Epidermal melanocyte (primary cell): Measurements from ENCODE around the gene UNC45B.
"Not testable (repeated sequence)": the region's sequence is repeated elsewhere in the genome, so short reads cannot be mapped to it uniquely, and the experiment has no call there.

ENCODE experiments used
- DNase-seq: peaks from one replicate; pipeline ENCODE4 v3.0.0; 2011; ENCODE audit warnings: low spot score; ENCODE audit not compliant: insufficient read length

UNC45B gene

DNA sequence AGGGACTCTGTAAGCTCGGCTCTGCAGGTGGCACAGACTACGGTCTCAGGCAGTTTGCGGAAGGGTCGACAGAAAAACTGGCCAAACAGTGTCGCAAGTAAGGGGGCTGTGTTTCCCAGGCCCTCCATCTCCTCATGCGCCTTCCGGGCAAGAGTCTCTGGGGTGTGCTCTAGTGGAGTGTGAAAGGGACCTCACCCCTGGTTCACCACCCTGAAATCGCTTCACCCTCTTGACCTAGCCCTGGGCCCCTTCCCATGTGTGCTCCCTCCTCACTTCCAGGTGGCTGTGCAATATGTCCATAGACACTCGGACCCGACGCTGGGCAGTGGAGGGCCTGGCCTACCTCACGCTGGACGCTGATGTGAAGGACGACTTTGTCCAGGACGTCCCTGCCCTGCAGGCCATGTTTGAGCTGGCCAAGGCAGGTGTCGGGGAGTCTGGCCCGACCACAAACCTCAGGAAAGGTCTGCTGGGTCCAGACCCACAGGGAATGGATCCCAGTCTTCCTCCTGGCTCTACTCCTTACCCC lies 22.3 kb downstream of the UNC45B start:
- no peak for DNase-seq

DNA sequence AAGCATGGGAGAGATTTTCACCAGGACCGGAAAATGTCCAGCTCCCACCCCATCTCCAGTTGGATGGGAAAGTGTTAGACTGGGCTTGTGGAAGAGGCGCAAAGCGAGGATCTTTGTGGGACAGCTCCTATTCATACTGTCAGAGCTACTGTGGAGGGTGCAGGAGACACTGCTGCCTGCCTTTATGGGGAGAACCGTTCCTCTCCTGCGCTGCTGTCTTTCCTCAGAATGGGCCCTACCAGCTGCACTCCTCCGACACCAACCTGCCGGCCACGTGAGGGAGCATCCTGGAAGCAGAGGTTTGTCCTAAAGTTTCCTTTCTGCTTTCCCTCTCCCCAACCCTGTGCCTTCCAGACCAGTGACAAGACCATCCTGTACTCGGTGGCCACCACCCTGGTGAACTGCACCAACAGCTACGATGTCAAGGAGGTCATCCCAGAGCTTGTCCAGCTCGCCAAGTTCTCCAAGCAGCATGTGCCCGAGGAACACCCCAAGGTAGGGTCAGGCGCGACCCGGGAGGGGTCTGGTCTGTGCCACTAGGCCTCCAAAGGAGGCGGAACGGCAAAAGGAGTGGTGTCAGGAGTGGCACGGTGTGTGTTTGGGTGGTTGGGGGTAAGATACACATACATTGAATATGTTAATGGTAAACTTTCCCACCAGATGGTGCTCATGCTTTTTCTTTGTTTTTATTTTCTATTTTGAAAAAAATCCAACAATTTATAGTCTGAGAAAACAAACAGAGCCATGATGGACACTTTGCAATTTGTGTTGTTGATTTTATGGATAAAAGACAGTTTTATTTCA lies 23.6 kb downstream of the UNC45B start:
- DNase-seq, result no peak

DNA sequence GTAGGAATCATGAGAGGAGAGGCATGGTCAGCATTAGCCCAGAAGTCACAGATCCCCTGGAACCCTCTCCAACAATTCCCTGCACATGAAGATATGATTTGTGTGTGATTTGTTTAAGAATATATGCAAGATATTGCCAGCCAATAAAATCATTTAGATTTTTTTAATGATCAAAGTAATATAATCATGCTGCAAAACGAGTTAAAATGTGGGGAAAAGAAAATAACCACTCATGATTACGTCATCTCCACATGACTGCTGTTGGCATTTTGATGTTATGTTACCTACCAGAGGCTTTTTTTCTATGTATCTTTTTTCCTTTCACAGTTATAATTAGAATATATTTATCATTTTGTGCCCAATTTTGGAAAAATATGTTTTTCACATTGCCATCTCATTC lies 24.2 kb downstream of the UNC45B start:
- no peak for DNase-seq

DNA sequence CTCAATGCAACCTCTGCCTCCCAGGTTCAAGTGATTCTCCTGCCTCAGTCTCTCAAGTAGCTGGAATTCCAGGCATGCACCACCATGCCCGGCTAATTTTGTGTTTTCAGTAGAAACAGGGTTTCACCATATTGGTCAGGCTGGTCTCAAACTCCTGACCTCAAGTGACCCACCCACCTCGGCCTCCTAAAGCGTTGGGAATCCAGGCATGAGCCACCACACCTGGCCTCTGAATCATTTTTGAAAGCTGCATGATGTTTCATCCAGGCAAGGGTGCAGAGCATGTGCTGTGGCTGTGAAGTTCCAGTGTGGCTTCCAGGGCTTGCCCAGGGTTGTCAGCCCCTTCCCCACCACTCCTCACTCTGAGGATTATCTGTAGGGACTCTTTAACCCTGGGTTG lies 24.7 kb downstream of the UNC45B start:
- not testable (repeated sequence) for DNase-seq

GRCh38 chr17:35174835-35175334 lies 27.3 kb downstream of the UNC45B start:
- DNase-seq, result no peak

- DNase-seq, result no peak
Observed at GRCh38 chr17:35175638-35176415, 28.2 kb downstream of the UNC45B start.

DNA sequence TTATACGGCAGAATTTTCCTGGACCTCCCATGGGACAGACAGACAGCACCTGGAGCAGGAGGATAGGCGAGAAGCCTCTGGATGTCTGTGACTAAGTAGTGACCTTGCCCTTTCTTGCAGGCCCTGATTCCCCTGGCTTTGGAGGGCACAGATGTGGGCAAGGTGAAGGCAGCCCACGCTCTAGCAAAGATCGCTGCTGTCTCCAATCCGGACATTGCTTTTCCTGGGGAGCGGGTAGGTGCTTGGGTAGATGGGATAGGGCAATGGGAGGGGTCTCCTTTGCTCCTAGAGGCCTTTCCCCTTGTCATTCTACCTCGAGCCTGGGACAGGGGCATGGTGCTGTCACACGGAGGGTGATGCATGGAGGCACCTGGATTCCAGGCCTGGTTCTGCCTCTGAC lies 29.3 kb downstream of the UNC45B start:
- DNase-seq, result no peak

GRCh38 chr17:35179379-35179778 lies 31.8 kb downstream of the UNC45B start:
- not testable (repeated sequence) for DNase-seq

GRCh38 chr17:35183332-35183731 lies 35.7 kb downstream of the UNC45B start:
- no peak for DNase-seq

- no peak for DNase-seq
Observed at GRCh38 chr17:35184274-35184673, 36.7 kb downstream of the UNC45B start.

DNA sequence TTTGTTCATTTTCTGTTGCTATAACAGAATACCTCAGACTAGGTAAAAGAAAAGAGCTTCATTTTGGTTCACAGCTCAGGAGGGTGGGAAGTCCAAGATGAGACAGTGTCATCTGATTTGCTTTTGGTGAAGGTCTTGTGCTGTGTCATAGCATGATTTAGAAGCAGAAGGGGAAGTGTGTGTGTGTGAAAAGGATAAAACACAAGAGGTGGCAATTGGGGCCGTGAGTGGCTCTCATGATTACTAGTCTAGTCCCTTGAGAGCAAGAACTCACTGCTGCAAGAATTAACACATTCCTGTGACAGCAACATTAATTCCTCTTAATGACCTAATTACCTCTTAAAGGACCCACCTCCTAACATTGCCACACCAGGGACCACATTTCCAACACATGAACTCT lies 38.2 kb downstream of the UNC45B start:
- no peak for DNase-seq

DNA sequence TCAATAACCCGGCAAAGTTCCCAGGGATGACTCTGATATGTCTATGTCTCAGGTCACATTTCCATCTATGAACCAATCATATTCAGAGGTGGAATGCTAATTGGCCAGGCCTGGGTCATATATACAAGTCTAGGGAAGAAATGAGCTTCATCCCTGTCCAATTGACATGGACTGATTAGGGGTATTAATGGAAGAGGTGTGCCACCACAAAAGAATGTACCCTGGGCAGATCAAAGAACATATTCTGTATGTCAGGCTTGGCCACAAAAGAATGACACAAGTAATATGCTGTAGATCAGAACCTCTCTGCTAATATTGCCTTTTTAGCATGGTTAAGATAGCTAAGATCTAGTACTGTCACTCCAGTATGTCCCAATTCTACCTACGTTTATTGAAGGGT lies 39.9 kb downstream of the UNC45B start:
- DNase-seq, result no peak

GRCh38 chr17:35188111-35188510 lies 40.5 kb downstream of the UNC45B start:
- DNase-seq, result no peak

DNA sequence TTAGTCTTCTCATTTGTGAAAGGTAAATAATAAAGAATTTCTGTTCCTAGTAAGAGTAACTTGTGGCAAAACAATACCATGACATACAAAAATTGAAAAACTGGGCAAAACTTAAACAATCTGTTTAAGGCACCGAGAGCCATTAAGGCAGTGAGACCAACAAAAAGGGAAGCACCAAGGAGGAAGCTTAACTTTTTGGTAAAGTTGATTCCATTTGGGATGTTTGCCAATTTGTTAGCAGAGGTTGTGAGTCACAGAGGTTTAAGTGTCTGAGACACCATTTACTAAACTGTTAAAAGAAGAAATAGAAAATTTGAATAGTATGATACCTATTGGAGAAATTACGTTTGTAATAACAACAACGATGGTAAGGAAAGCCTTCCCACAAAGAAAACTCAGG lies 41.7 kb downstream of the UNC45B start:
- no peak for DNase-seq

DNA sequence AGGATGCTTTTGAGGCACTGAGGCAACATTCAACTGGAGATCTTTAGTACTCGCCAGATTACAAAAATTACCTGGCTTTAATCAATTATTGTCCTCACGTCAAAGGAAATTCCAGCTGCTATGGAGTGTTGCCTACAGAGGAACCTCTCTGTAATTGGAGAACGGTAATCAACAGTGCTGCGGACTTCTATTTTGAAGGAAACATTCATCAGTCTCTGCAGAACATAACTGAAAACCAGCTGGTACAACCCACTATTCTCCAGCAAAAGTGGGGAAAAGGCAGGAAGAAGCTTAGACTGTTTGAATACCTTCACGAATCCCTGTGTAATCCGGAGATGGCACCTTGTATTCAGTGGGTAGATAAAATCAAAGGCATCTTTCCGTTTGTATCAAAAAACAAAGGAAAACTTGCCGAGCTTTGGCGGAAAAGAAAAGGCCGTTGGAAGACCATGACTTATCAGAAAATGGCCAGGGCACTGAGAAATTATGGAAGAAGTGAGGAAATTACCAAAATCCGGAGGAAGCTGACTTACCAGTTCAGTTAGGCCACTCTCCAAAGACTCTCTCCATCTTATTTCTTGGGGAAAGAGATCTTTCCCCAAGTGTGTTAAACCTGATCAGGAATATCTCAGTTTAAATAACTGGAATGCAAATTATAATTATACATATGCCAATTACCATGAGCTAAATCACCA lies 43.5 kb downstream of the UNC45B start:
- DNase-seq, result no peak

DNA sequence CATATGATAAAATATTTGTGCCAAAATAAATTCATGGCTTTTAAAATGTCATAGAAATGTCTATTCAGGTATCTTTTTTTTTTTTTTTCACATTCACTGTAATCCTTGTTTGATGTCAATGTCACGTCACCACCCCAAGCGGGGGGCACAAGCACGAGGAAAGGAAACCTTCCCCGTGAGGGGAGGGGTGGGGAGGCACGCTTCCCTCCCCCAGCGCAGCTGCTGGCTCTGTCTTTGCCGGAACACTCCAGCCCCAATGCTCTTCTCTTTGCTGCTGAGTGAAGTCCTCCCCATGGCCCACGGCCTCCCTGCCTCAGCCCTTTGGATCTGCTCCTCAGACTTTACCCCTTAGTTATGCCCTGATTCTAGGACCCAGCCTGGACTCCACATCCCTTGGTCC lies 45.1 kb downstream of the UNC45B start:
- no peak for DNase-seq

DNA sequence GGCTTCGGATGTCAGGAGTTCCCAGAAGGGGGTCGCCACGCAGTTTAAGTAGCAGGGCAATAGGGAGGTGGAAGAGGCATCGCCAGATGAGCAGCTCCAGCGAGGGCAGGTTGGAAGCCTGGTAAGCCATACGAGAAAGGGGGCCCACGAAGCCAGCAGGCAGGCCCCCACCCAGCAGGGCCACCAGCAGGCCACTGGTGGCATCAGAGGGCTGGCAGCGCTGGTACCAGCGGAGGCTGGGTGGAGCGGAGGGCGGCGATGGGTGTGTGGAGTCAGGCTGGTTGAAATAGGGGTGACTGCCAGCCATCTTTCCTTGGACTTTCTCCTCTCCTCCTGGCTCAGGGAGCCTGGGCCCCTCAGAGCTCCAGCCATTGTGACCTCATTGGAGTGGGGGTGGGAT lies 46.4 kb downstream of the UNC45B start, which contains the start of gene SLC35G3:
SLC35G3 (minus strand) TSS at position 393 of the 400 bp plus-strand sequence; CDS start at position 307, 86 bp downstream.
- DNase-seq, result not testable (repeated sequence)

DNA sequence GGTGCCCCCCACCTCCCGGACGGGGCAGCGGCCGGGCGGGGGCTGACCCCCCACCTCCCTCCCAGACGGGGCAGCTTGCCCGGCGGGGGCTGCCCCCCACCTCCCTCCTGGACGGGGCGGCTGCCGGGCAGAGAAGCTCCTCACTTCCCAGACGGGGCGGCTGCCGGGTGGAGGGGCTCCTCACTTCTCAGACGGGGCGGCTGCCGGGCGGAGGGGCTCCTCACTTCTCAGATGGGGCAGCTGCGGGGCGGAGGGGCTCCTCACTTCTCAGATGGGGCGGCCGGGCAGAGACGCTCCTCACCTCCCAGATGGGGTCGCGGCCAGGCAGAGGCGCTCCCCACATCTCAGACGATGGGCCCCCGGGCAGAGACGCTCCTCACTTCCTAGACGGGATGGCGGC lies 47.4 kb downstream of the UNC45B start:
- DNase-seq, result not testable (repeated sequence)

DNA sequence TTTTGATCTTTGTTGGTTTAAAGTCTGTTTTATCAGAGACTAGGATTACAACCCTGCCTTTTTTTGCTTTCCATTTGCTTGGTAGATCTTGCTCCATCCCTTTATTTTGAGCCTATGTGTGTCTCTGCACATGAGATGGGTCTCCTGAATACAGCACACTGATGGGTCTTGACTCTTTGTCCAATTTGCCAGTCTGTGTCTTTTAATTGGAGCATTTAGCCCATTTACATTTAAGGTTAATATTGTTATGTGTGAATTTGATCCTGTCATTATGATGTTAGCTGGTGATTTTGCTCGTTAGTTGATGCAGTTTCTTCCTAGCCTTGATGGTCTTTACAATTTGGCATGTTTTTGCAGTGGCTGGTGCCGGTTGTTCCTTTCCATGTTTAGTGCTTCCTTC lies 55.0 kb downstream of the UNC45B start:
- DNase-seq, result not testable (repeated sequence)

DNA sequence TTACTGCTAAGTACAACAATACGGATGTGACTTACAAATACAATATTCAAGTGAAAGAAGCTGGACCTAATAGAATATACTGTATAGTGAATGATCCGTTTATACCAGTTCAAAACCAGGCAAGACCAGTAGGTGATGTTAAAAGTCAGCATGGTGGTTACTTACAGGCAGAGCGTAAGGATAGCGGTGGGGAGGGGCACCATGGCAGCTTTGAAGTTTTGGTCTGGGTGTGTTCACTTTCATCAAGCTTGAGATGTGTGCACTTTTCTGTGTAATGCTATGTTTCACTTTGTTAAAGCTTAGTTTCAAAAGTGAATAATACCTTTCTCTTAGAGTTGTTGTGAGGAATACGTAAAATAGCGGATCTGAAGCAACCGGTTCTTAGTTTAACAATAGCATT lies 63.1 kb downstream of the UNC45B start:
- no peak for DNase-seq

DNA sequence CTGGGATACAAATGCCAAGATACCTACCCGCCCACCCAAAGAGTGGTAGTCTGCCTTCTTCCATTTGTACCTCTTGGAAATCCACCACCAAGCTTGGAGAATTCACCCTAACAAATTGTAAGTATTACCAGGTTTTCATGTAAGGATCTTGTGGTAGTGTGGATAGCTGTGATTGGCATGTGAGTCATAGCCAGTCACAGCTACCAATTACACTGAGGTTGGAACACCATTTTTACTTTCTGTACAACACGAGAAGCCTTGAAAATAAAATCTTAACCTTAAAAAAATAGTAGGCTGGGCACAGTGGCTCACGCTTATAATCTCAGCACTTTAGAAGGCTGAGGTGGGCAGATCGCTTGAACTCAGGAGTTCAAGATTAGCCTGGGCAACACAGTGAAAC lies 65.1 kb downstream of the UNC45B start:
- DNase-seq, result no peak
